ENCODE measurements around the gene SEC16A.
A peak's percentile ranks its signal among the peaks of the same experiment; 100 is the strongest.

SEC16A gene

GRCh38 chr9:136504512-136505348, 21.9 kb upstream of the SEC16A start:
- DNase-seq (ENCODE audit: low read depth in 2 of 2): no peak

GRCh38 chr9:136502940-136503550, 20.2 kb upstream of the SEC16A start:
- DNase-seq (ENCODE audit: low read depth in 2 of 2): no peak

GRCh38 chr9:136502196-136502595, 19.4 kb upstream of the SEC16A start:
- DNase-seq (ENCODE audit: low read depth in 2 of 2): no peak

GRCh38 chr9:136501686-136502085, 18.8 kb upstream of the SEC16A start:
- no peak for DNase-seq (ENCODE audit: low read depth in 2 of 2)

GRCh38 chr9:136499935-136500910, 17.4 kb upstream of the SEC16A start:
- no peak for DNase-seq (ENCODE audit: low read depth in 2 of 2)

- no peak for DNase-seq (ENCODE audit: low read depth in 2 of 2)
These were observed 16.5 kb upstream of the SEC16A start for GRCh38 chr9:136499071-136499934.

GRCh38 chr9:136497916-136498695, 15.3 kb upstream of the SEC16A start:
- no peak for DNase-seq (ENCODE audit: low read depth in 2 of 2)

GRCh38 chr9:136496801-136497620, 14.2 kb upstream of the SEC16A start:
- no peak for DNase-seq (ENCODE audit: low read depth in 2 of 2)

GRCh38 chr9:136496181-136496580, 13.3 kb upstream of the SEC16A start:
- DNase-seq (ENCODE audit: low read depth in 2 of 2): no peak

GRCh38 chr9:136495238-136495800, 12.5 kb upstream of the SEC16A start:
- DNase-seq (ENCODE audit: low read depth in 2 of 2): no peak

- no peak for DNase-seq (ENCODE audit: low read depth in 2 of 2)
These were observed 11.8 kb upstream of the SEC16A start for GRCh38 chr9:136494531-136495215.

- DNase-seq (ENCODE audit: low read depth in 2 of 2): no peak
These were observed 11.2 kb upstream of the SEC16A start for GRCh38 chr9:136494012-136494411.

- no peak for DNase-seq (ENCODE audit: low read depth in 2 of 2)
These were observed 10.7 kb upstream of the SEC16A start for GRCh38 chr9:136493567-136493971.

- DNase-seq (ENCODE audit: low read depth in 2 of 2): no peak
These were observed 10.2 kb upstream of the SEC16A start for GRCh38 chr9:136492978-136493522.

GRCh38 chr9:136489731-136490130, 6.9 kb upstream of the SEC16A start:
- no peak for DNase-seq (ENCODE audit: low read depth in 2 of 2)

GRCh38 chr9:136488247-136489214, 5.7 kb upstream of the SEC16A start:
- DNase-seq (ENCODE audit: low read depth in 2 of 2): peak; percentile 42 to 65

- no peak for DNase-seq (ENCODE audit: low read depth in 2 of 2)
These were observed 4.8 kb upstream of the SEC16A start for GRCh38 chr9:136487672-136488071.

All from stimulated activated CD8-positive, alpha-beta memory T cell treated with anti-CD3 and anti-CD28 coated beads, Interleukin-7, amount 100 ng/mL, for 1 hour (primary cell).